Neural cell (in vitro differentiated cells): ENCODE results near the gene KRTAP10-4. TPM values are rescaled to one million over a fixed set of nuclear protein-coding genes. Genes with fewer than 3 reads are reported as not detected.

Experiments used
- H2AFZ ChIP-seq: fragments of 200-600, 300-800 bp; sonication (generic), shearing (Covaris generic); 2 replicates; pipeline ENCODE4 v1.6.0; 2014; ENCODE audit warnings: low read depth, mild to moderate bottlenecking, antibody characterized with exemption, low read length, moderate library complexity
- H3F3A ChIP-seq: fragments of 200-600 bp; shearing (Covaris generic); 2 replicates; pipeline ENCODE4 v1.6.1; 2016; ENCODE audit warnings: mild to moderate bottlenecking, moderate library complexity, mixed read lengths, antibody characterized with exemption, low read length; ENCODE audit not compliant: insufficient read depth, poor library complexity, severe bottlenecking
- H3K27ac ChIP-seq: fragments of 200-600, 300-800 bp; sonication (generic), shearing (Covaris generic); 2 replicates; pipeline ENCODE4 v1.5.1; 2014; ENCODE audit warnings: mild to moderate bottlenecking, low read length, moderate library complexity
- H3K27me3 ChIP-seq: fragments of 300-800, 200-600 bp; sonication (generic), shearing (Covaris generic); 2 replicates; pipeline ENCODE4 v1.6.0; 2014; ENCODE audit warnings: mild to moderate bottlenecking, low read depth, low read length, moderate library complexity; ENCODE audit not compliant: insufficient read depth
- H3K36me3 ChIP-seq: fragments of 300-800, 200-600 bp; sonication (generic), shearing (Covaris generic); 2 replicates; pipeline ENCODE4 v1.5.1; 2014; ENCODE audit warnings: mild to moderate bottlenecking, antibody characterized with exemption, low read length, moderate library complexity; ENCODE audit not compliant: insufficient read depth
- H3K4me2 ChIP-seq: fragments of 300-800, 200-600 bp; sonication (generic), shearing (Covaris generic); 2 replicates; pipeline ENCODE4 v1.6.0; 2014; ENCODE audit warnings: mild to moderate bottlenecking, low read length
- H3K4me3 ChIP-seq: fragments of 300-800, 200-600 bp; sonication (generic), shearing (Covaris generic); 2 replicates; pipeline ENCODE4 v1.5.1; 2014; ENCODE audit warnings: mild to moderate bottlenecking, low read length, moderate library complexity
- H3K79me2 ChIP-seq: fragments of 200-600 bp; shearing (Covaris generic); replicated peaks from 2 replicates; pipeline ENCODE4 v1.6.0; 2014; ENCODE audit warnings: mild to moderate bottlenecking, low read length, moderate library complexity; ENCODE audit not compliant: insufficient read depth
- H3K9ac ChIP-seq: fragments of 300-800, 200-600 bp; sonication (generic), shearing (Covaris generic); 2 replicates; pipeline ENCODE4 v1.6.1; 2016; ENCODE audit warnings: mild to moderate bottlenecking, low read length, mixed read lengths
- H3K9me2 ChIP-seq: fragments of 200-600 bp; shearing (Covaris generic); 2 replicates; pipeline ENCODE4 v1.6.1; 2016; ENCODE audit warnings: mild to moderate bottlenecking, low read length, mixed read lengths; ENCODE audit not compliant: insufficient read depth
- H3K9me3 ChIP-seq: fragments of 200-600, 300-800 bp; sonication (generic), shearing (Covaris generic); 2 replicates; pipeline ENCODE4 v1.6.1; 2016; ENCODE audit warnings: mild to moderate bottlenecking, mixed run types, low read length, moderate library complexity, mixed read lengths
- H4K20me1 ChIP-seq: fragments of 200-600 bp; shearing (Covaris generic); 2 replicates; pipeline ENCODE4 v1.6.1; 2016; ENCODE audit warnings: mild to moderate bottlenecking, mixed run types; ENCODE audit not compliant: insufficient read depth
- CTCF ChIP-seq: fragments of 450-650 bp; IDR thresholded peaks from 2 replicates; pipeline ENCODE4 v1.5.1; 2014; ENCODE audit warnings: antibody characterized with exemption, mild to moderate bottlenecking, moderate library complexity; ENCODE audit not compliant: poor library complexity, severe bottlenecking
- EP300 ChIP-seq: fragments of 450-650 bp; conservative IDR thresholded peaks from 2 replicates; pipeline ENCODE4 v1.6.1; 2014; ENCODE audit warnings: antibody characterized with exemption, mild to moderate bottlenecking, moderate library complexity; ENCODE audit not compliant: poor library complexity, severe bottlenecking
- EZH2 ChIP-seq: fragments of 200-600, 300-800 bp; shearing (Covaris generic), sonication (generic); IDR thresholded peaks from 2 replicates; pipeline ENCODE4 v1.6.1; 2014; ENCODE audit warnings: antibody characterized with exemption, low read length, borderline replicate concordance, mild to moderate bottlenecking; ENCODE audit not compliant: insufficient read depth, poor library complexity, severe bottlenecking
- MXI1 ChIP-seq: fragments of 450-650 bp; conservative IDR thresholded peaks from 2 replicates; pipeline ENCODE4 v1.6.1; 2014; ENCODE audit warnings: antibody characterized with exemption, mild to moderate bottlenecking; ENCODE audit not compliant: poor library complexity, severe bottlenecking
- POLR2AphosphoS5 ChIP-seq: IDR thresholded peaks from 2 replicates; pipeline ENCODE4 v1.6.1; 2012
- RAD21 ChIP-seq: fragments of 450-650 bp; conservative IDR thresholded peaks from 2 replicates; pipeline ENCODE4 v1.6.1; 2014; ENCODE audit warnings: antibody characterized with exemption, mild to moderate bottlenecking, moderate library complexity
- REST ChIP-seq: IDR thresholded peaks from 2 replicates; pipeline ENCODE4 v1.6.1; 2012; ENCODE audit warnings: borderline replicate concordance
- SMC3 ChIP-seq: fragments of 450-650 bp; conservative IDR thresholded peaks from 2 replicates; pipeline ENCODE4 v1.6.1; 2014; ENCODE audit warnings: antibody characterized with exemption, mild to moderate bottlenecking, moderate library complexity; ENCODE audit not compliant: poor library complexity
- TAF1 ChIP-seq: IDR thresholded peaks from 2 replicates; pipeline ENCODE4 v1.6.1; 2012; ENCODE audit warnings: low read depth
- polyA plus RNA-seq: library from polyadenylated mRNA; depleted of rRNA; stranded (reverse); fragments of >200 nt; gene quantifications from 2 replicates; pipeline ENCODE4 v1.2.3, GENCODE V29; 2014

Gene KRTAP10-4
- polyA plus RNA-seq, 1 donor from 2014 or later, result not detected

GRCh38 chr21:44564099-44564498 lies 9.4 kb upstream of the KRTAP10-4 start:
- Histone ChIP-seq H3K9ac (no peak overlapping the region), H3K27me3 (no peaks in the 10 kb centered on the region), H2AFZ (no peak overlapping the region), H3K9me3 (no peaks in the 10 kb centered on the region), H4K20me1 (no peaks in the 10 kb centered on the region), H3K4me2 (no peak overlapping the region), H3K4me3 (no peak overlapping the region), H3F3A (no peaks in the 10 kb centered on the region), H3K9me2 (no peaks in the 10 kb centered on the region), H3K79me2 (no peaks in the 10 kb centered on the region), H3K27ac (no peak overlapping the region), H3K36me3 (no peaks in the 10 kb centered on the region)
- TF ChIP-seq RAD21 (no peak), CTCF (no peak), POLR2AphosphoS5 (no peak), EZH2 (no peak), REST (no peak), MXI1 (no peak), SMC3 (no peak), TAF1 (no peak), EP300 (no peak)

GRCh38 chr21:44564886-44565598 lies 8.5 kb upstream of the KRTAP10-4 start:
- Histone ChIP-seq H3K27ac (no peak overlapping the region), H3K4me2 (no peak overlapping the region), H3K36me3 (no peaks in the 10 kb centered on the region), H3K9ac (no peak overlapping the region), H3F3A (no peaks in the 10 kb centered on the region), H3K4me3 (no peak overlapping the region), H3K9me2 (no peaks in the 10 kb centered on the region), H3K79me2 (no peaks in the 10 kb centered on the region), H3K27me3 (no peaks in the 10 kb centered on the region), H2AFZ (no peak overlapping the region), H4K20me1 (no peaks in the 10 kb centered on the region), H3K9me3 (no peaks in the 10 kb centered on the region)
- TF ChIP-seq SMC3 (no peak), MXI1 (no peak), POLR2AphosphoS5 (no peak)

GRCh38 chr21:44566403-44566802 lies 7.1 kb upstream of the KRTAP10-4 start:
- H3K79me2 ChIP-seq, result no peaks in the 10 kb centered on the region
- H3K27me3 ChIP-seq, result no peaks in the 10 kb centered on the region
- no peak overlapping the region for H3K27ac ChIP-seq
- H2AFZ ChIP-seq, result no peak overlapping the region
- no peak for TF ChIP-seq EP300
- TF ChIP-seq RAD21, result no peak
- no peak for TF ChIP-seq CTCF
- no peak overlapping the region for H3K9ac ChIP-seq
- no peaks in the 10 kb centered on the region for H4K20me1 ChIP-seq
- no peaks in the 10 kb centered on the region for H3K36me3 ChIP-seq
- H3F3A ChIP-seq, result no peaks in the 10 kb centered on the region
- H3K4me3 ChIP-seq, result no peak overlapping the region
- H3K4me2 ChIP-seq, result no peak overlapping the region
- peaks cover 9% of the 10 kb centered on the region for H3K9me3 ChIP-seq
- H3K9me2 ChIP-seq, result no peaks in the 10 kb centered on the region
